ENCODE results near the gene SMPD3.

DNA sequence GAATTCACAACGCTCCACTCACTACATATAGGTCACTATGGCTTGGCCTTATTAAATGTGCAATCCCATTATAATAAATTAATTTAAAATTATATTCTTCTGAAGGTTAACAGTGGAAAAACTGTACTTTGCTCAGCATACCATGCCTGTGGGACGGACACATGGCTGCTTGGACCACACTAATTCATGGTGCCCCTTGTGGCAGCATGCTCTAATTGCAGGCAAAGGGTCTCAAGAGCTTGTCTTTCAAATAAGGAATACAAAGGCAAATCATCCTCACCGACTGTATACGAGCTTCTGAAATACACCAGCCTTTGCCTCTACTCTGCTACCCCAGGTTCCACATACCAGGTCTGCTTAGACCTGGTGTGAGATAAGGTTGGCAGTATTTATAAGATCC lies 11.7 kb downstream of the SMPD3 start:
- TF ChIP-seq FOXP2 (optimal IDR thresholded peaks at IDR 0.05; ENCODE audit: borderline replicate concordance, extremely low read depth, extremely low read length, insufficient read depth) (no peak), POLR2AphosphoS5 (IDR thresholded peaks at IDR 0.05; ENCODE audit: low read depth, low read length) (no peak), TAF1 (IDR thresholded peaks at IDR 0.05; ENCODE audit: borderline replicate concordance, insufficient read depth, low read length) (no peak)
- TF ChIP-seq, protein P1, sequence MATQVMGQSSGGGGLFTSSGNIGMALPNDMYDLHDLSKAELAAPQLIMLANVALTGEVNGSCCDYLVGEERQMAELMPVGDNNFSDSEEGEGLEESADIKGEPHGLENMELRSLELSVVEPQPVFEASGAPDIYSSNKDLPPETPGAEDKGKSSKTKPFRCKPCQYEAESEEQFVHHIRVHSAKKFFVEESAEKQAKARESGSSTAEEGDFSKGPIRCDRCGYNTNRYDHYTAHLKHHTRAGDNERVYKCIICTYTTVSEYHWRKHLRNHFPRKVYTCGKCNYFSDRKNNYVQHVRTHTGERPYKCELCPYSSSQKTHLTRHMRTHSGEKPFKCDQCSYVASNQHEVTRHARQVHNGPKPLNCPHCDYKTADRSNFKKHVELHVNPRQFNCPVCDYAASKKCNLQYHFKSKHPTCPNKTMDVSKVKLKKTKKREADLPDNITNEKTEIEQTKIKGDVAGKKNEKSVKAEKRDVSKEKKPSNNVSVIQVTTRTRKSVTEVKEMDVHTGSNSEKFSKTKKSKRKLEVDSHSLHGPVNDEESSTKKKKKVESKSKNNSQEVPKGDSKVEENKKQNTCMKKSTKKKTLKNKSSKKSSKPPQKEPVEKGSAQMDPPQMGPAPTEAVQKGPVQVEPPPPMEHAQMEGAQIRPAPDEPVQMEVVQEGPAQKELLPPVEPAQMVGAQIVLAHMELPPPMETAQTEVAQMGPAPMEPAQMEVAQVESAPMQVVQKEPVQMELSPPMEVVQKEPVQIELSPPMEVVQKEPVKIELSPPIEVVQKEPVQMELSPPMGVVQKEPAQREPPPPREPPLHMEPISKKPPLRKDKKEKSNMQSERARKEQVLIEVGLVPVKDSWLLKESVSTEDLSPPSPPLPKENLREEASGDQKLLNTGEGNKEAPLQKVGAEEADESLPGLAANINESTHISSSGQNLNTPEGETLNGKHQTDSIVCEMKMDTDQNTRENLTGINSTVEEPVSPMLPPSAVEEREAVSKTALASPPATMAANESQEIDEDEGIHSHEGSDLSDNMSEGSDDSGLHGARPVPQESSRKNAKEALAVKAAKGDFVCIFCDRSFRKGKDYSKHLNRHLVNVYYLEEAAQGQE (IDR thresholded peaks at IDR 0.05; ENCODE audit: insufficient read depth in 1 of 2, low read depth in 2 of 2, low read length in 2 of 2) = no peak
